ENCODE measurements around the gene NEDD9.

Gene NEDD9

DNA sequence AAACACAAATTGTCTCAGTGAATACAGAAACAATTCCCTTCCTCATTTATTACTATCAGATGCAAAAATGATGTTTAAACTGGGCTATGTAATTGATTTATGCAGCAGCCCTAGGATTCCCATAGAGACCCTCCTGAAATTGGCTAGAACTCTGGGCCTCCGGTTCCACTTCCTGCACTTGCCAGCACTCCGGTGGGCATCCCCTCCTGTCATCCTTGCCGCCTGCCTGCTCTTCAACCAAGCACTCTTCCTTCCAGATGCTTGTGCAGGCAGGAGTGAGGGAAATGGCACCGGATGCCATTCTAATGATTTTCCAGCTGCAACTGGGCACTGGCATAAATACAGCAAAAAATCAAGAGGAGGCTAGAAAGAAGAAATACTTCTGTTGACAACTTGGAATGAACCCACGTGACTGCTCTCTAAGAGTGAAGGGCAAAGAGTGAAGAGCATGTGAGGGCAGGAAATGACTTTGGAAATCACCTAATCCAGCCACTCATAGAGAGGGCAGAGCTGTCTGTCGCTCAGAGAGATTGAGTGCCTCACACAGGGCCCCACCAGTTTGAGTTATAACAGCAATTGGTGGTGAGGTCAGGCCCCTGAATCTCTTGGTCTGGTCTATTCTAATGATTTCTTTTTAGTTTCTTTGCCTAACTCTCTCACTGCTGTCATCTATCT, 3.7 kb upstream of the NEDD9 start:
- DNase-seq (ENCODE audit: insufficient read length, low spot score) = no peak
- FAIRE-seq = no peak

- FAIRE-seq (no peak), DNase-seq (ENCODE audit: insufficient read length, low spot score) (no peak)
Measured at GRCh38 chr6:11235062-11235461, 2.6 kb upstream of the NEDD9 start.

- FAIRE-seq (no peak), DNase-seq (ENCODE audit: insufficient read length, low spot score) (no peak)
Measured at GRCh38 chr6:11233673-11234573, 1.5 kb upstream of the NEDD9 start.

GRCh38 chr6:11232770-11233626, 530 bp upstream of the NEDD9 start:
- FAIRE-seq = peak; percentile 4

DNA sequence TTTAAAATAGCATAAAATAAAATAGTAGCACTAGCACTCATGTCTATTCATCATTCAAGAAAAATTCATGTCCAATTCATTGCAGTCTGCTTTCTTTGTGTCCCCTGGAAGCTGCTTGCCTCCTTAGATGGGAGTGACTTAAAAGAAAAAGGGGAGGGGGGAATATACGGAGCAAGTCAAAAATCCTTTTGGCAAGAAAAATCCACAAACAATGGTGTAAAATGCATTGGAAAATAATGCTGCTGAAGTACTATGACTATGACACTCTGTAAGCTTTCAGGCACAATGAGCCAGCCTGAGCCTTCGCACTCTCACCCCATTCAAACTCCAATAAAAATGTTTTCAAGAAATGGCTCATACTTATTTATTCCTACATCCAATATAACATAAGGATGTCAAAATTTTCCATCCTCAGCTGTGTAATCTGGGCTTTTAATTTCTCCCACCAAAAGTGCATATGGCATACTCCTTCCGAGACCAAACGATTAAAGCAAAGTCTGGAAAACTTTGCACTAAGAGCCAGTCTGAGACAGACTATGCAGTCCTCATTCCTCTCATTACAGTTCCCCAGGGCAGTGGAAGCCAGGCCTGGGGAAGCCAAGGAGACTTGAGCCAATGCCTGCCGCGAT, 790 bp downstream of the NEDD9 start:
- no peak for FAIRE-seq
- no peak for DNase-seq (ENCODE audit: insufficient read length, low spot score)

More at GRCh38 chr6:11232770-11233626, 530 bp upstream of the NEDD9 start:
- DNase-seq (ENCODE audit: insufficient read length, low spot score) = no peak

- DNase-seq (ENCODE audit: insufficient read length, low spot score) = no peak
- peak; percentile 8 for FAIRE-seq
Measured at GRCh38 chr6:11231108-11231463, 1.4 kb downstream of the NEDD9 start.

DNA sequence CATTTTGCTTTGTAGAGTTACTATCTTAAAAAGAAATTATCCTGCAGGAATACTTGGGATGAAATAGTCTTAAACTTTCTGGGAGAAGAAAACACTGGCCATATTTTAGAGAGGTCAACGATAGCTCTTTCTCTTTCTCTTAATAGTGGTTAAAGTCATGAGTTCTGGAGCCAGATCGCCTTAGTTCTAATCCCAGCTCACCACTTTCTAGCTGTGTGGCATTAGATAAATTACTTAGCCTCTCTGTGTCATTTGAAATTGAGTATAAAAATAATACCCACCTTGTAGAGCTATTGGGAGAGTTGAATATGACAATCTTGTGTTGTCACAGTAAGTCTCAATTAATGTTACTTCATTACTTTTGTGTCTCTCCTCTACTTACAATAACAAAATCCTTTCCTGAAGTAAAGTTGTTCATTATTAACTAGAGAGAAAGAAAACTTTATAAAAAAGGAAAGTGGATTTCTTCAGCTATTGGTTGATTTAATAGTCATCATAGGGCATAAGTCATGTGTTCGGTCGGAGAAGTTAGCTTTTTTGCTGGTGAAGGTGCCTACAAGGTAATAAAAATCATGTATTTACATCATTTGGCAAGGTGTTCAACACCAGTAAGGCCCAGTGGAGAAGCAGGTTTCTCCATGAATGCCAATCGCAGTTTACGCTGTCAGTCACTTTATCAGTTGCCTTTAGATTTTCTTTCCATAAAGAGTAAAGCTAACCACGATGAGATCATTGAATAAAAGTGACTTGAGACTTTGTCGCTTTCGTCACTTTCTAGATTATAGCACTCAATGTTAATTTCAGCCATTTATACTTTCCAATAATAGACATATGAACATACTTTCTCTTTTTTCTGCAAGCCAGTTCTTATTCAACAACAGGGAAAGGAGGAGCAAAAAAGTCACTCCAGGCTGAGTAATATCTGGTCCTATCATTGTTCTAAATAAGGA, 2.0 kb downstream of the NEDD9 start:
- DNase-seq (ENCODE audit: insufficient read length, low spot score) (no peak), FAIRE-seq (peak; percentile 51)

DNA sequence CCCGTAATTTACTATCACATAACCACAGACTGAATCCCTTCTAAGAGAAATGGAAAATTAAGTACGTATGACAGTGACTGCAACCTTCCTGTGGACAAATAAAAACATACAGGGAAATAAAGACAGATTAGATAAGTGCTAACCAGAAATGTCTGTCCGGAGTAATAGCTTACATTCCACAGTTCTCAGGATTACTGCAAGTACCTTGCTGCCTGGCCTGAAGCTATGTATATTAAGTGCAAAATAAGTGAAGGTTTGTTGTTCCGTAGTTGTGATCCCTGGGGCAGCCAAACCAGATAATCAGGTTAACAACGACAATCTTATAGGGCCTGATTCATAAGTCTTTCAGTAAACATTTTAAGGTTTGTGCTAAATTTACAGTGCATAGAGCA, 2.8 kb downstream of the NEDD9 start:
- DNase-seq (ENCODE audit: insufficient read length, low spot score) (no peak), FAIRE-seq (no peak)

GRCh38 chr6:11228935-11229654, 3.4 kb downstream of the NEDD9 start:
- DNase-seq (ENCODE audit: insufficient read length, low spot score) (no peak), FAIRE-seq (no peak)

- FAIRE-seq = no peak
- no peak for DNase-seq (ENCODE audit: insufficient read length, low spot score)
Measured at GRCh38 chr6:11227698-11228097, 4.8 kb downstream of the NEDD9 start.

- DNase-seq (ENCODE audit: insufficient read length, low spot score) = no peak
- no peak for FAIRE-seq
Measured at GRCh38 chr6:11226005-11226404, 6.5 kb downstream of the NEDD9 start.

DNA sequence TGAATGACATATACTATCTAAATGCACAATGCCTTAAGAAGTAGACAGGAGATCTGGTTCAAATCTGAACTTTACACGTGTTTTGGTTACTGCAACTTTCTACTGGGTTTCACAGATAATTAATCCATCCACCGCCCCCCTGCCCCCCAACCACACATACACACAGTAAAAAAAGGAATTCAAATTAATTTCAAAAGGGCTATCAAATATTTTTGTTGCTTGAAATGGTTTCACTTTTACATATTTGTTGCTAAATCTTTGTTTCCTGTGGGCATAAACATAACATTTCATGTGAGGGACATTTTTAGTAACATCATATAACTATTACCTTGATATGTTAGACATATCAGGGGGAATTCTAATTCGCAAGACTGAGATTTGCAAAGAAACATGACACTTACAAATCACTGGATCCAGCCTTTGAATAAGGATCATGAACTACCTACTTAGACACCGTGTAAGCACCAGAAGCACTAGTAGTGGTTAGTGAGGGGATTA, 7.5 kb downstream of the NEDD9 start:
- no peak for DNase-seq (ENCODE audit: insufficient read length, low spot score)
- FAIRE-seq = peak; percentile 44

DNA sequence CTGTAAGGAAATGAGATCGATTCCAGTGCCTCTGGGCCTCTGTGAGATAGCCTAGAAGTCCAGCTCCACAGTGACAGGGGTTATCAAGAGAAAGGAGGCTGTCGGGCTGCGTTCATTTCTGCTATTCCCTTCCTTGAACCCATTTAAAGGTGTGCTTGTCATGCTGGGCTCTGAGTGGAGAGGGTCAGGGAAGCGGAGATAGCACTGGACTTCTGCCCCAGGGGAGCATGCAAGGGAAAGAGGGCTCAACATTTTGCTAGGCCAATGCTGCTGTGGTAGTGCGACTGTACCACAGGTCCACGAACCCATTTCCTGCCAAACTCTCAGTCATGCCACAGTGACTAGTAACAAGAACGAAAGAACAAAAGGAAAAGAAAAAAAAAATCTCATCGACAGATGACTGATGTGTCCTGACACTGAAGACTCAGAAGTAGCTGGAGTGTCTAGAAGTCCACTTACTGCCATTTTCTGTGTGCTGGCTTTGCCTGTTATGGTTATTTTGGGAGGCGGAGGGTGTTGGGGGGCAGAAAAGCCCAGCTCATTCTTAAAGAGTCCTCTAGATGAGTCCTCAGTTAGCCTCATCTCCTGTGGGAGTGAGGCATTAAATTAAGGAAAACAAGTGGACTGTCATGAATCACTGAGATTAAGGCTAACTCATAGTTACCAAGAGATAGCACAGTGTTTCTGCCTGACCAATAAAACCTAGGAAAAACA, 8.1 kb downstream of the NEDD9 start:
- peak; percentile 39 for DNase-seq (ENCODE audit: insufficient read length, low spot score)
- peak; percentile 82 for FAIRE-seq

DNA sequence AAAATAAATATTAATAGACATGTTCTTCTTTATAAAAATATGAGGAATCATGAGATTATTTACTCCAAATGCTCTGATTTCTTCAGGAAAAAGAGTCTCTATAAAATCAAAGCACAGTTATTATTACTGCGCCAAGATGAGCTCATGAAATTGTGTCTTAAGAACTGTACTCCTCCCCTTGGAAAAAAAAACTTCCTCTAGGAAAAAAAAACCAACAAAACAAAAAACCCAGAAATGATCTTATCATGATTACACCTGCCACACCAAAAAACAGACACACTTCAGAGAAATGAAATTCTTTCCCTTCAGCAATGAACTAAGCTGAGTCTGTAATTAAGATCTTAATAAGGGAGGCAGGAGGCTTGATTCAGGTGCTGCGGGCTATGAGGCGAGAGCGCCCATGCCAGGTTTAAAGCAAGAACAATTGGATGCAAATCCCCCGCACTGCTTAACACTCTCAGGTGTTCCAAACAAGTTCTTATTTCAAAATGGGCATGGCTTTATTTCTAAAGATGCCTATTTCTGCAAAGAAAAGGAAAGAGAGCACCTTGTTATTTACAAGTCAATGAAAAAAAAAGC, 9.1 kb downstream of the NEDD9 start:
- DNase-seq (ENCODE audit: insufficient read length, low spot score) (no peak), FAIRE-seq (no peak)

DNA sequence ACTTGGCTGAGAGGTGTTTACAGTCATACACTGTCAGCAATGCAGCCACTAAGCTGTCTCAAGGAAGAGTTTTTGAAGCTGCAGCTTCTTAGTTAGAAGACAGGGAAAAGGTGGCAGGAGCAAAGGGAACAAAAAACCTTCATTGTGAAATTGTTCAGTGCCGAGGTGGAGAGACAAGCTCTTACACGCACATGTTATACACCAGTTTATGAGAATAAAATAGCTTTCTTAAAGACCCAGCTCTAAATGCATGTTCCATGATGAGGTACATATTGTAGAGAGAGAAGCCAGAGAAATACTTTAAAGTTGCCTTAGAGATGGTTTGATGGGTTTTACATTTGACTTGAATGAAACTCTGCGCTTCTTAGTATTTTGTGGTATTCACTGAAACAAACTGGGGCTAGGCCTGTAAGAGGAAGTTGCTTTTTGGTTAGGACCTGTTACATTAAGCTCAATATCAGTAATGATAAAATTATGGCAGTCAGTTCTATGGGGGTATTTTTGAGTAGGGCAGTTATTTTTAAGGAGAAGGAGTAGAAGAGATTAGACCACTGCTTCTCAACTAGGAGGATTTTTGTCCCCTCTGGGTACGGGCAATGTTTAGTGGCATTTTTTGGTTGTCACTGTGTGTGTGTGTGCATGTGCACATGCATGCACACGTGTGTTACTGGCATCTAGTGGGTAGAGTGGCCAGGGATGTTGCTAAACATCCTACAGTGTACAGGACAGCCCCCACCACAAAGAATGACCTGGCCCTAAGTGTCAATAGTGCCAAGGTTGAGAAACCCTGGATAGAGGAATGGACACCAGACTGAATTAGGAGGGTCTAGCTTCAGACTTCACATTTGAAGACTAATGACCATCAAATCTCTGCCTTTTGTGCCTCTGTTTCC, 9.8 kb downstream of the NEDD9 start:
- no peak for DNase-seq (ENCODE audit: insufficient read length, low spot score)
- FAIRE-seq = peak; percentile 35

- no peak for DNase-seq (ENCODE audit: insufficient read length, low spot score)
- no peak for FAIRE-seq
Measured at GRCh38 chr6:11221623-11222384, 10.7 kb downstream of the NEDD9 start.

Data from GM19239 (cell line).